HFFc6 (cell line): Measurements from ENCODE around the gene OSR1. TPM values are rescaled to one million over a fixed set of nuclear protein-coding genes. Genes with fewer than 3 reads are reported as not detected.

Source experiments
- DNase-seq: peaks from one replicate; pipeline ENCODE4 v3.0.0-alpha.2; 2018
- H3K27ac Mint-ChIP-seq: 2 replicates; pipeline ENCODE4 v1.8.0; 2020; ENCODE audit warnings: mild to moderate bottlenecking, mixed read lengths
- H3K27me3 Mint-ChIP-seq: 2 replicates; pipeline ENCODE4 v1.8.0; 2021; ENCODE audit warnings: mild to moderate bottlenecking, moderate library complexity, mixed read lengths; ENCODE audit not compliant: insufficient read depth
- H3K36me3 Mint-ChIP-seq: 2 replicates; pipeline ENCODE4 v1.8.0; 2021; ENCODE audit warnings: low read depth, mixed read lengths
- H3K4me1 Mint-ChIP-seq: 2 replicates; pipeline ENCODE4 v1.8.0; 2020; ENCODE audit warnings: low read depth, mixed read lengths
- H3K4me3 Mint-ChIP-seq: 2 replicates; pipeline ENCODE4 v1.8.0; 2020; ENCODE audit warnings: mild to moderate bottlenecking, moderate library complexity, mixed read lengths
- H3K9me3 Mint-ChIP-seq: 2 replicates; pipeline ENCODE4 v1.8.0; 2020; ENCODE audit warnings: mild to moderate bottlenecking, mixed read lengths
- CTCF ChIP-seq: fragments of 200-600 bp; sonication (generic); IDR thresholded peaks from 2 replicates; pipeline ENCODE4 v1.5.0; 2021; ENCODE audit warnings: antibody characterized with exemption, mild to moderate bottlenecking
- total RNA-seq, 6 experiments: library from RNA; stranded (reverse); fragmentation: NEBNext Ultra II Directional; extraction: Animal tissue kit (Norgen Biotek cat#: 25700); gene quantifications; 2 replicates in 1 of 6; 3 replicates in 5 of 6; pipeline ENCODE4 v1.2.3, GENCODE V29; 2021

OSR1 gene
- total RNA-seq, 6 experiments from 2014 or later = 5.4 to 11.9 (median 11.1) TPM

- Mint-ChIP-seq H3K27ac (no peak overlapping the region), H3K36me3 (no peaks in the 10 kb centered on the region)
These were observed 19.3 kb upstream of the OSR1 start for GRCh38 chr2:19377717-19378116.

GRCh38 chr2:19373352-19373751 lies 14.9 kb upstream of the OSR1 start:
- Mint-ChIP-seq H3K4me3 (no peak overlapping the region), H3K9me3 (no peaks in the 10 kb centered on the region), H3K36me3 (no peaks in the 10 kb centered on the region), H3K27ac (no peak overlapping the region), H3K27me3 (peaks cover 31% of the 10 kb centered on the region), H3K4me1 (no peaks in the 10 kb centered on the region)
- no peak for TF ChIP-seq CTCF
- no peak for DNase-seq

More at GRCh38 chr2:19377717-19378116, 19.3 kb upstream of the OSR1 start:
- peak; percentile 50 for TF ChIP-seq CTCF
- no peaks in the 10 kb centered on the region for H3K9me3 Mint-ChIP-seq
- H3K4me3 Mint-ChIP-seq = no peak overlapping the region
- DNase-seq = no peak
- no peaks in the 10 kb centered on the region for H3K4me1 Mint-ChIP-seq
- H3K27me3 Mint-ChIP-seq = peaks cover 22% of the 10 kb centered on the region

- Mint-ChIP-seq H3K27ac (no peak overlapping the region), H3K4me3 (no peak overlapping the region), H3K4me1 (no peaks in the 10 kb centered on the region), H3K9me3 (no peaks in the 10 kb centered on the region), H3K27me3 (peaks cover 25% of the 10 kb centered on the region), H3K36me3 (no peaks in the 10 kb centered on the region)
- DNase-seq = no peak
- no peak for TF ChIP-seq CTCF
These were observed 13.7 kb upstream of the OSR1 start for GRCh38 chr2:19371996-19372582.

GRCh38 chr2:19369341-19369955 lies 11.0 kb upstream of the OSR1 start:
- H3K27ac Mint-ChIP-seq = no peak overlapping the region
- H3K27me3 Mint-ChIP-seq = peaks cover 27% of the 10 kb centered on the region
- no peaks in the 10 kb centered on the region for H3K36me3 Mint-ChIP-seq
- no peaks in the 10 kb centered on the region for H3K9me3 Mint-ChIP-seq
- TF ChIP-seq CTCF = peak; percentile 70
- peak; percentile 54 for DNase-seq
- no peaks in the 10 kb centered on the region for H3K4me1 Mint-ChIP-seq
- H3K4me3 Mint-ChIP-seq = no peak overlapping the region

GRCh38 chr2:19368760-19369159 lies 10.3 kb upstream of the OSR1 start:
- TF ChIP-seq CTCF = no peak
- no peaks in the 10 kb centered on the region for H3K36me3 Mint-ChIP-seq
- H3K27me3 Mint-ChIP-seq = peaks cover 24% of the 10 kb centered on the region
- H3K27ac Mint-ChIP-seq = no peak overlapping the region
- no peak overlapping the region for H3K4me3 Mint-ChIP-seq
- DNase-seq = no peak
- peaks cover 1% of the 10 kb centered on the region; the same call in 1 of the 2 replicates for H3K4me1 Mint-ChIP-seq
- H3K9me3 Mint-ChIP-seq = no peaks in the 10 kb centered on the region
